MCF 10A (cell line): ENCODE results near the gene COL6A3. TPM values are rescaled to one million over a fixed set of nuclear protein-coding genes. Genes with fewer than 3 reads are reported as not detected.

ENCODE experiments used
- BruUV-seq: library from RNA; stranded (reverse); fragments of 400-500 nt; replicated peaks from 2 replicates; lab custom pipeline; 2021; lab: Mats Ljungman, UMichigan
- CTCF ChIA-PET: fragments of 300-600 bp; sonication (Branson Sonifier 250); formaldehyde crosslinking; extraction: SDS; loops from one replicate; lab custom pipeline; 2021; ENCODE audit warnings: antibody characterized with exemption, inconsistent platforms; lab: Yijun Ruan, JAX
- POLR2A ChIA-PET: fragments of 300-600, 350-650 bp; sonication (Branson Sonifier 250); formaldehyde crosslinking; extraction: SDS; loops from one replicate; lab custom pipeline; 2020; ENCODE audit warnings: antibody characterized with exemption, inconsistent platforms; lab: Yijun Ruan, JAX
- DNase-seq: peaks from one replicate; pipeline ENCODE4 v3.0.0-alpha.2; 2018; ENCODE audit not compliant: unreplicated experiment
- H3K27ac Mint-ChIP-seq: one replicate; pipeline ENCODE4 v1.8.0; 2022; ENCODE audit warnings: mild to moderate bottlenecking, low read depth, mixed read lengths; ENCODE audit not compliant: unreplicated experiment
- H3K27me3 Mint-ChIP-seq: one replicate; pipeline ENCODE4 v1.8.0; 2022; ENCODE audit warnings: mixed read lengths; ENCODE audit not compliant: insufficient read depth, unreplicated experiment
- H3K36me3 Mint-ChIP-seq: one replicate; pipeline ENCODE4 v1.8.0; 2022; ENCODE audit warnings: mild to moderate bottlenecking, moderate library complexity, mixed read lengths; ENCODE audit not compliant: insufficient read depth, unreplicated experiment
- H3K4me1 Mint-ChIP-seq: one replicate; pipeline ENCODE4 v1.8.0; 2022; ENCODE audit warnings: mixed read lengths; ENCODE audit not compliant: insufficient read depth, unreplicated experiment
- H3K4me3 Mint-ChIP-seq: one replicate; pipeline ENCODE4 v1.8.0; 2022; ENCODE audit warnings: mild to moderate bottlenecking, moderate library complexity, mixed read lengths; ENCODE audit not compliant: unreplicated experiment
- H3K9me3 Mint-ChIP-seq: one replicate; pipeline ENCODE4 v1.8.0; 2022; ENCODE audit warnings: mixed read lengths; ENCODE audit not compliant: unreplicated experiment
- intact Hi-C: fragments of 100-400 bp; cut with micrococcal nuclease; formaldehyde crosslinking; loops from 2 replicates; pipeline ENCODE4 v1.14.1; 2022
- total RNA-seq: library from RNA; stranded (reverse); gene quantifications from 2 replicates; pipeline ENCODE4 v1.2.3, GENCODE V29; 2022
- TF ChIP-seq, protein P1 (sequence below): fragments of 200-600 bp; IDR thresholded peaks from one replicate; pipeline ENCODE4 v1.8.0; 2022; ENCODE audit warnings: antibody characterized with exemption, mild to moderate bottlenecking; ENCODE audit not compliant: unreplicated experiment

The COL6A3 gene
- total RNA-seq, 1 experiment from 2014 or later = 0.19 TPM

DNA sequence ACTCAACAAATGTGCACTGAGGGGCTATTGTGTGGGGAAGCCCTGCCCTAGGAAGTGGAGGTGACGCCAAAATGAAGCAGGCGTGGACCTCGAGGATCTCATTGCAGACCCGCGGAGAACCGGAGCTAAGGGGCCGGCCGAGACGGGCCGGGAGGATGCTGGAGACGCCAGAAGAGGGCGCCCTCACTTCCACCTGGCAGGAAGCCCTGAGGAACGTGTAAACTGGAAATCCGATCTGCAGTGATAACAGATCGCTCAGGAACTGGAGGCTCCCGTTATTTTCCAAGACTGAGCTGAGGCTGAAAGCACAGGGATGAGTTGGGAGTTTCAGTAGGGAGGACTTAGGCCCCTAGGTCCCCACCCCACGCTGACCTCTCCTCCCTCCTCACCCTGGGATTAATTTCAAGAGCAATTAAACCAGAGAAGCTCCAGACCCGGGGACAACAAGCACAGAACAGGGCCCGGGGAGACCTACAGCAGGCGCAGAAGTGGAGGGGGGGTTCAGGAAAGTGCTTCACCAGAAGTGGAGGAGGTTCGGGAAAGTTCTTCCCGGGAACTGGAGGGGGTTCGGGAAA, 7.7 kb upstream of the COL6A3 start:
- Mint-ChIP-seq H3K27me3 (no peaks in the 10 kb centered on the region), H3K4me1 (peaks cover 19% of the 10 kb centered on the region), H3K27ac (peak overlapping the region; percentile 13), H3K4me3 (peak overlapping the region; percentile 35), H3K36me3 (peaks cover 6% of the 10 kb centered on the region), H3K9me3 (no peaks in the 10 kb centered on the region)
- TF ChIP-seq, protein P1, sequence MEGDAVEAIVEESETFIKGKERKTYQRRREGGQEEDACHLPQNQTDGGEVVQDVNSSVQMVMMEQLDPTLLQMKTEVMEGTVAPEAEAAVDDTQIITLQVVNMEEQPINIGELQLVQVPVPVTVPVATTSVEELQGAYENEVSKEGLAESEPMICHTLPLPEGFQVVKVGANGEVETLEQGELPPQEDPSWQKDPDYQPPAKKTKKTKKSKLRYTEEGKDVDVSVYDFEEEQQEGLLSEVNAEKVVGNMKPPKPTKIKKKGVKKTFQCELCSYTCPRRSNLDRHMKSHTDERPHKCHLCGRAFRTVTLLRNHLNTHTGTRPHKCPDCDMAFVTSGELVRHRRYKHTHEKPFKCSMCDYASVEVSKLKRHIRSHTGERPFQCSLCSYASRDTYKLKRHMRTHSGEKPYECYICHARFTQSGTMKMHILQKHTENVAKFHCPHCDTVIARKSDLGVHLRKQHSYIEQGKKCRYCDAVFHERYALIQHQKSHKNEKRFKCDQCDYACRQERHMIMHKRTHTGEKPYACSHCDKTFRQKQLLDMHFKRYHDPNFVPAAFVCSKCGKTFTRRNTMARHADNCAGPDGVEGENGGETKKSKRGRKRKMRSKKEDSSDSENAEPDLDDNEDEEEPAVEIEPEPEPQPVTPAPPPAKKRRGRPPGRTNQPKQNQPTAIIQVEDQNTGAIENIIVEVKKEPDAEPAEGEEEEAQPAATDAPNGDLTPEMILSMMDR = peak; percentile 76
- intact Hi-C loops = loop anchor here (1.0 to 2.0 kb wide), 2 partner anchors 43 to 54 kb away; no protein-coding TSS in a partner anchor
- peak; percentile 84 for DNase-seq
- ChIA-PET CTCF (interaction anchor here (0.5 to 4.1 kb wide), 24 partner anchors 8 to 318 kb away, joined by 3 to 51 read pairs (median 4); no protein-coding TSS in a partner anchor), POLR2A (interaction anchor here (0.6 to 2.0 kb wide), 10 partner anchors 11 to 336 kb away, joined by 3 to 7 read pairs (median 6); partner anchors contain the start of gene COPS8)
- BruUV-seq = no TSS peak

DNA sequence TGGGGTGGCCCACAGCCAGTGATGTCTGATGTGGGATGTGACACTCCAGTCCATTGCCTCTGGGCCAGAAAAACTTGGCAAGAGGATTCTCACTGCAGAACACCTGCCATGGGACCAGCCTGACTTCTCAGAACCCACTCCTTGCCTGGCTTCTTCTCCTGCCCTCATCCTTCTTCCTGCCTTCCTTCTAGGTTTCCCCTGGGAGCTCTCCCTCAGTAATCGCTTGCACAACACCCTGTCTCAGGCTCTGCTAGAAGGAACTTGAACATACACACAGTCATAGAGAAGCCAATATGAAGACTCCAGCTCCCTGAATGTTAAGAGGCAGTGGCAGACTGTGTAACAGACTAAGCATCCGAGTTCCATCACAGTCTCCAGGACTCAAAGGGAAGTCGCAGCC, 4.3 kb upstream of the COL6A3 start:
- H3K9me3 Mint-ChIP-seq = no peaks in the 10 kb centered on the region
- intact Hi-C loops = no loop called here
- H3K4me1 Mint-ChIP-seq = peaks cover 13% of the 10 kb centered on the region
- CTCF ChIA-PET = interaction anchor here (0.8 to 1.1 kb wide), 4 partner anchors 57 to 301 kb away, joined by 3 to 4 read pairs (median 4); no protein-coding TSS in a partner anchor
- POLR2A ChIA-PET = interaction anchor here (0.5 kb wide), 1 partner anchor 327 kb away, joined by 3 read pairs; no protein-coding TSS in a partner anchor
- DNase-seq = no peak
- H3K27ac Mint-ChIP-seq = no peak overlapping the region
- H3K4me3 Mint-ChIP-seq = no peak overlapping the region
- H3K36me3 Mint-ChIP-seq = peaks cover 6% of the 10 kb centered on the region
- no TSS peak for BruUV-seq
- TF ChIP-seq, protein P1 = no peak
- no peaks in the 10 kb centered on the region for H3K27me3 Mint-ChIP-seq

DNA sequence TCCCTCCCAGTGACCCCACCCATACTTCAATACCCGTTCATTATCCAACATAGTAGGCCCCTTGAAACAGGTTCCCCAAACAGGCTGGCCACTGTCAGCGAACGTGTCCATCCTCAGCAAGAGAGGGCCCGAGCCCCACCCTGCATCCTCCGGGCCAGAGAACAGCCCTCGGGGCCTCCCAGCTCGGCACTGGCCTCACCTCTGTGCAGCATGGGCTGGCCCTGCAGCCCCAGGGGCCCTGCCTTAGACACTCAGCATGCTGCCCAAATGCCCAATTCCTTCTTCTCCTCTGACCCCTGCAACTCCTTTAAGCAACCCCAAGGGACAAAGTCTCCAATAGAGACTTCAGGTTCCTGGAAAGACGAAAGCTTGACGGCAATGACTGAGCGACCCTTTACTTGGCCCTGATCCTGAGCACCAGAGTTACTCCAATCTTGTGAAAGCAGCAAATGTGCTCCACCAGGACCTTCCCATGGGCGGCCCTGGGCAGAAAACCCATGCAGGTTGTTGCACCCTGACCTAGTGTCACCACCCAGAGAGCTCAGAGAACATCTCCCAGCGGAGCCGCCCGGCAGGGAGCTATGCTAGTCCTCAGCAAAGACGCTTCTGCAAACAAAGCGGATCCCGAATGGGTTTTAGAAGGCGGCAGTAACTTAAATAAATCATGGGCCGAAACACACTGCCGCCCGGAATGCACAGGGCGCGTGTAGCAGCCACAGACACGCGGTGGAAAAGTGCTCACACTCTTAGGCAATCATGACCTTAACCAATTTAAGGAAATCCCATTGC, 782 bp downstream of the COL6A3 start:
- Mint-ChIP-seq H3K9me3 (no peaks in the 10 kb centered on the region), H3K4me3 (no peak overlapping the region), H3K36me3 (no peaks in the 10 kb centered on the region), H3K4me1 (no peaks in the 10 kb centered on the region), H3K27ac (no peak overlapping the region), H3K27me3 (no peaks in the 10 kb centered on the region)
- no peak for DNase-seq
- no TSS peak for BruUV-seq
- POLR2A ChIA-PET = no interaction called here
- CTCF ChIA-PET = interaction anchor here (0.5 to 2.9 kb wide), 6 partner anchors 8 to 291 kb away, joined by 3 to 16 read pairs (median 4); no protein-coding TSS in a partner anchor
- intact Hi-C loops = loop anchor here (5.0 kb wide), 1 partner anchor 159 kb away; no protein-coding TSS in a partner anchor
- TF ChIP-seq, protein P1 = no peak

DNA sequence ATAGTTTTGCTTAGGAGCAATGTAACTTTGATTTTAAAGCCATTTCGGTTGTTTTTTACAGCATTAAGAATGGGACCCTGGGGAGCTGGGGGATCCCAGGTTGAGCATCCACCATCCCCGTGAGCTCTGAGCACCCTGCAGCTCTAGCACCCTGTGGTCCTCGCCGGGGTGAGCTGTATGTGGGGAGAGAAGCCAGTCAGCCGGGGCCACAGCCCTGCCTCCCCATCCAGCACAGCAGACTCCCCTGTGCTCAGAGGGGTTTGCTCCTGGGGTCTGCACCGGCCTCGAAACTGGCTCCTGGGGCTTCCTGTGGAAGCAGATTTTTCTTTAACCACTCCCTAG, 1.3 kb downstream of the COL6A3 start:
- H3K27me3 Mint-ChIP-seq = no peaks in the 10 kb centered on the region
- no peaks in the 10 kb centered on the region for H3K9me3 Mint-ChIP-seq
- ChIA-PET POLR2A (no interaction called here), CTCF (interaction anchor here (0.8 to 2.9 kb wide), 5 partner anchors 9 to 291 kb away, joined by 4 to 16 read pairs (median 4); no protein-coding TSS in a partner anchor)
- no peak for DNase-seq
- H3K4me1 Mint-ChIP-seq = no peaks in the 10 kb centered on the region
- intact Hi-C loops = loop anchor here (5.0 kb wide), 1 partner anchor 160 kb away; no protein-coding TSS in a partner anchor
- TF ChIP-seq, protein P1 = no peak
- no peaks in the 10 kb centered on the region for H3K36me3 Mint-ChIP-seq
- peak overlapping the region; percentile 31 for H3K27ac Mint-ChIP-seq
- BruUV-seq = no TSS peak
- H3K4me3 Mint-ChIP-seq = no peak overlapping the region
